Muscle layer of duodenum (tissue), 2 donors: ENCODE data around the gene GIMAP7.
A peak's percentile ranks its signal among the peaks of the same experiment; 100 is the strongest.

Experiments used
- H3K27ac ChIP-seq: one replicate; pipeline ENCODE4 v1.7.0; 2013; ENCODE audit warnings: mild to moderate bottlenecking, low read length
- H3K27me3 ChIP-seq: one replicate; pipeline ENCODE4 v1.7.0; 2013; ENCODE audit warnings: low read depth, mild to moderate bottlenecking, control low read depth, low read length
- H3K36me3 ChIP-seq, 2 donors: one replicate each; pipeline ENCODE4 v1.7.0; 2013; ENCODE audit warnings: low read length in 2 of 2, control low read depth in 1 of 2, mild to moderate bottlenecking in 1 of 2; ENCODE audit not compliant: insufficient read depth in 2 of 2, control insufficient read depth in 1 of 2
- H3K4me1 ChIP-seq, 2 donors: one replicate each; pipeline ENCODE4 v1.7.0; 2013; ENCODE audit warnings: low read length in 2 of 2, mild to moderate bottlenecking in 2 of 2, control low read depth in 1 of 2, moderate library complexity in 1 of 2; ENCODE audit not compliant: insufficient read depth in 2 of 2, control insufficient read depth in 1 of 2
- H3K4me3 ChIP-seq, 2 donors: one replicate each; pipeline ENCODE4 v1.7.0; 2013; ENCODE audit warnings: low read length in 2 of 2, low read depth in 1 of 2, mild to moderate bottlenecking in 1 of 2
- H3K9me3 ChIP-seq, 2 donors: one replicate each; pipeline ENCODE4 v1.7.0; 2013; ENCODE audit warnings: low read length in 2 of 2, control low read depth in 1 of 2, mild to moderate bottlenecking in 1 of 2; ENCODE audit not compliant: control insufficient read depth in 1 of 2
- donor health status: healthy.

GIMAP7 gene

GRCh38 chr7:150514748-150515222 lies at the start of gene GIMAP7:
Gene GIMAP7, plus strand, starts transcription at chr7:150514872. Its CDS starts 5,103 bp downstream, at chr7:150519975.
- peaks cover 0 to 9% of the 10 kb centered on the region in 2 donors for H3K9me3 ChIP-seq
- peak within 1 kb of the TSS; percentile 52 to 60 for H3K4me3 ChIP-seq
- no peaks in the 10 kb centered on the region for H3K4me1 ChIP-seq
- peak within 1 kb of the TSS; percentile 76 for H3K27ac ChIP-seq
- no peaks in the 10 kb centered on the region for H3K36me3 ChIP-seq
- H3K27me3 ChIP-seq = no peaks in the 10 kb centered on the region

GRCh38 chr7:150464962-150465361 lies 49.7 kb upstream of the GIMAP7 start:
- no peaks in the 10 kb centered on the region for H3K36me3 ChIP-seq
- H3K27me3 ChIP-seq = no peaks in the 10 kb centered on the region
- H3K4me3 ChIP-seq = no peak overlapping the region
- peaks cover 0 to 24% of the 10 kb centered on the region in 2 donors for H3K9me3 ChIP-seq
- no peak overlapping the region for H3K27ac ChIP-seq
- no peaks in the 10 kb centered on the region for H3K4me1 ChIP-seq

GRCh38 chr7:150465414-150465813 lies 49.3 kb upstream of the GIMAP7 start:
- H3K27ac ChIP-seq = no peak overlapping the region
- H3K4me1 ChIP-seq = no peaks in the 10 kb centered on the region
- H3K9me3 ChIP-seq = peaks cover 0 to 21% of the 10 kb centered on the region in 2 donors
- H3K27me3 ChIP-seq = no peaks in the 10 kb centered on the region
- no peak overlapping the region for H3K4me3 ChIP-seq
- no peaks in the 10 kb centered on the region for H3K36me3 ChIP-seq

GRCh38 chr7:150466477-150466876 lies 48.2 kb upstream of the GIMAP7 start:
- H3K36me3 ChIP-seq = no peaks in the 10 kb centered on the region
- no peaks in the 10 kb centered on the region for H3K4me1 ChIP-seq
- H3K27me3 ChIP-seq = no peaks in the 10 kb centered on the region
- peaks cover 0 to 12% of the 10 kb centered on the region in 2 donors for H3K9me3 ChIP-seq
- H3K4me3 ChIP-seq = peak overlapping the region in 1 of 2 donors; percentile 19
- peak overlapping the region; percentile 36 for H3K27ac ChIP-seq

DNA sequence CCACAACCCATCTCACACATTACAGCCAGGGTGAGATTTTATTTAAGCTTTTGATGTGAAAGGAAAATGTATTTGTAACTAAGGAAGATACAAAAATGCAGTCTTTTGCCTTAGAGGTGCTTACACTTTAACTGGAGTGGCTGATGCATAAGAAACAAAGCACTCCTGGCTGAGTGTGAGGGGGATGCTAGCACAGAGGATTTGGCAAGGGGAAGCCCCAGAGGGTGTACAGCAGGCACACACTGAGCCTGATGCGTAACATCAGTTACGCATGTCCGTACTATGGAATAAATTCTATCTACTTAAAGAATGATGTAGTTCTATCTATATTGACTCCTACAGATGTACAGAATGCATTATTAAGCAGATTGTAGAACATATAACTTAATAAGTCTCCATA lies 46.4 kb upstream of the GIMAP7 start:
- H3K4me3 ChIP-seq = peak overlapping the region in 1 of 2 donors; percentile 30
- no peaks in the 10 kb centered on the region for H3K27me3 ChIP-seq
- no peaks in the 10 kb centered on the region for H3K36me3 ChIP-seq
- peaks cover 0 to 3% of the 10 kb centered on the region in 2 donors for H3K9me3 ChIP-seq
- no peaks in the 10 kb centered on the region for H3K4me1 ChIP-seq
- peak overlapping the region; percentile 5 for H3K27ac ChIP-seq

GRCh38 chr7:150471886-150472285 lies 42.8 kb upstream of the GIMAP7 start:
- Histone ChIP-seq H3K4me1 (no peaks in the 10 kb centered on the region), H3K36me3 (no peaks in the 10 kb centered on the region), H3K27ac (no peak overlapping the region), H3K4me3 (no peak overlapping the region), H3K9me3 (no peaks in the 10 kb centered on the region), H3K27me3 (no peaks in the 10 kb centered on the region)

GRCh38 chr7:150473902-150474301 lies 40.8 kb upstream of the GIMAP7 start:
- Histone ChIP-seq H3K27me3 (no peaks in the 10 kb centered on the region), H3K4me1 (no peaks in the 10 kb centered on the region), H3K9me3 (no peaks in the 10 kb centered on the region), H3K27ac (no peak overlapping the region), H3K36me3 (no peaks in the 10 kb centered on the region), H3K4me3 (no peak overlapping the region)

GRCh38 chr7:150476285-150476684 lies 38.4 kb upstream of the GIMAP7 start:
- H3K4me1 ChIP-seq = no peaks in the 10 kb centered on the region
- no peaks in the 10 kb centered on the region for H3K27me3 ChIP-seq
- H3K36me3 ChIP-seq = no peaks in the 10 kb centered on the region
- H3K4me3 ChIP-seq = no peak overlapping the region
- H3K9me3 ChIP-seq = no peaks in the 10 kb centered on the region
- no peak overlapping the region for H3K27ac ChIP-seq

GRCh38 chr7:150476819-150477631 lies 37.6 kb upstream of the GIMAP7 start:
- no peaks in the 10 kb centered on the region for H3K9me3 ChIP-seq
- no peaks in the 10 kb centered on the region for H3K36me3 ChIP-seq
- H3K27me3 ChIP-seq = no peaks in the 10 kb centered on the region
- no peak overlapping the region for H3K4me3 ChIP-seq
- H3K27ac ChIP-seq = no peak overlapping the region
- H3K4me1 ChIP-seq = no peaks in the 10 kb centered on the region

DNA sequence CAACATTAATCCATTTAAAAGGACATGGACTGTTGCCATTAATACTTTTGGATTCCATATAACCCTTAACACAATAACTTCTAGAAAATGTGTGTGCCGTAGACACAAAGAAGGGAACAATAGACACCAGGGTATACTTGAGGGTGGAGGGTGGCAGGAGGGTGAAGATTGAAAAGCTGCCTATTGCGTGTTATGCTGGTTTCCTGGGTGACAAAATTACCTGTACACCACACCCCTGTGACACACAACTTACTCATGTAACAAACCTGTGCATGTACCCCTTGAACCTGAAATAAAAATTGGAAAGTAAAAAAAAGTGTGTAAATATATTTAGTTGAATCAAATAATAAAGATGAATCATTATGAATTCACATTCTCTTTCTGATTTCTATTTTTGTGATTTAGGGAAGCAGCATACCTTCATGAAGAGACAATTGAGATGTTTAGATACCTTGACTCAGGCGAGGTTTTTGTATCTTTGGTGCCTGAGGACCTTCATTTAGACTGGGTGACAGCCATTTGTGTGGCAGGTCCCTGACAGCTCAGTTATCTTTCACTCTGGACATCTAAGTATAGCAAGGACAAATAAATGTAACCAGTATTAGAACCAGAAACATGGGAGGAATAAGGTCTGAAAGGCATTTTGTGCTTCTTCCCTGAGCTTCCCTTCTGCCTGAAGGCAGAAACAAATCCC lies 35.5 kb upstream of the GIMAP7 start:
- Histone ChIP-seq H3K4me1 (no peaks in the 10 kb centered on the region), H3K9me3 (no peaks in the 10 kb centered on the region), H3K27me3 (no peaks in the 10 kb centered on the region), H3K4me3 (no peak overlapping the region), H3K36me3 (no peaks in the 10 kb centered on the region), H3K27ac (peak overlapping the region; percentile 40)

GRCh38 chr7:150481186-150481920 lies 33.3 kb upstream of the GIMAP7 start:
- Histone ChIP-seq H3K27ac (peak overlapping the region; percentile 47), H3K27me3 (no peaks in the 10 kb centered on the region), H3K36me3 (no peaks in the 10 kb centered on the region), H3K4me1 (no peaks in the 10 kb centered on the region), H3K4me3 (no peak overlapping the region), H3K9me3 (no peaks in the 10 kb centered on the region)
